H9 (cell line): ENCODE measurements around the gene THBS1. TPM values are rescaled to one million over a fixed set of nuclear protein-coding genes. Genes with fewer than 3 reads are reported as not detected.

ENCODE experiments used
- DNase-seq: peaks from one replicate; pipeline ENCODE4 v3.0.0-alpha.2; 2017
- H2AFZ ChIP-seq: one replicate; pipeline ENCODE4 v1.6.1; 2013; ENCODE audit warnings: mild to moderate bottlenecking, low read length, control low read depth, moderate library complexity
- H2AK5ac ChIP-seq: 2 replicates; pipeline ENCODE4 v1.6.1; 2013; ENCODE audit warnings: low read length, control low read depth, mixed read lengths; ENCODE audit not compliant: insufficient read length
- H2BK120ac ChIP-seq: one replicate; pipeline ENCODE4 v1.6.1; 2013; ENCODE audit warnings: low read depth, mild to moderate bottlenecking, low read length, control low read depth, inconsistent platforms; ENCODE audit not compliant: poor library complexity, severe bottlenecking
- H2BK12ac ChIP-seq: 2 replicates; pipeline ENCODE4 v1.6.1; 2013; ENCODE audit warnings: low read length, control low read depth, mixed read lengths, low read depth; ENCODE audit not compliant: insufficient read length
- H2BK15ac ChIP-seq: 2 replicates; pipeline ENCODE4 v1.6.1; 2013; ENCODE audit warnings: low read depth, low read length, control low read depth
- H2BK20ac ChIP-seq: one replicate; pipeline ENCODE4 v1.6.1; 2013; ENCODE audit warnings: low read depth, mild to moderate bottlenecking, low read length, control low read depth, inconsistent platforms; ENCODE audit not compliant: poor library complexity, severe bottlenecking
- H2BK5ac ChIP-seq: 2 replicates; pipeline ENCODE4 v1.6.1; 2013; ENCODE audit warnings: low read length, control low read depth, mixed read lengths; ENCODE audit not compliant: insufficient read length
- H3K14ac ChIP-seq: 2 replicates; pipeline ENCODE4 v1.6.1; 2013; ENCODE audit warnings: low read length, control low read depth; ENCODE audit not compliant: insufficient read depth
- H3K18ac ChIP-seq: 2 replicates; pipeline ENCODE4 v1.6.1; 2013; ENCODE audit warnings: low read depth, mild to moderate bottlenecking, mixed read lengths, low read length, control low read depth; ENCODE audit not compliant: insufficient read length
- H3K23ac ChIP-seq: 2 replicates; pipeline ENCODE4 v1.6.1; 2013; ENCODE audit warnings: low read length, control low read depth, mixed read lengths, low read depth; ENCODE audit not compliant: insufficient read length
- H3K23me2 ChIP-seq: 2 replicates; pipeline ENCODE4 v1.6.1; 2013; ENCODE audit warnings: low read depth, mild to moderate bottlenecking, mixed read lengths, low read length, control low read depth; ENCODE audit not compliant: insufficient read length, poor library complexity, severe bottlenecking
- H3K27ac ChIP-seq: 2 replicates; pipeline ENCODE4 v1.5.1; 2013; ENCODE audit warnings: low read length, control low read depth, mixed read lengths, low read depth; ENCODE audit not compliant: insufficient read length
- H3K27me3 ChIP-seq: 2 replicates; pipeline ENCODE4 v1.6.1; 2013; ENCODE audit warnings: low read length, control low read depth, inconsistent platforms; ENCODE audit not compliant: insufficient read depth
- H3K4ac ChIP-seq: 2 replicates; pipeline ENCODE4 v1.6.1; 2013; ENCODE audit warnings: low read depth, mild to moderate bottlenecking, control low read depth, inconsistent platforms, low read length, moderate library complexity
- H3K4me1 ChIP-seq: 2 replicates; pipeline ENCODE4 v1.6.1; 2013; ENCODE audit warnings: low read length, control low read depth, inconsistent platforms; ENCODE audit not compliant: insufficient read depth
- H3K4me2 ChIP-seq: 2 replicates; pipeline ENCODE4 v1.6.1; 2013; ENCODE audit warnings: low read length, control low read depth, mixed read lengths; ENCODE audit not compliant: insufficient read length, insufficient read depth
- H3K56ac ChIP-seq: 2 replicates; pipeline ENCODE4 v1.6.1; 2013; ENCODE audit warnings: low read depth, mild to moderate bottlenecking, mixed read lengths, low read length, control low read depth; ENCODE audit not compliant: insufficient read length
- H3K79me1 ChIP-seq: 2 replicates; pipeline ENCODE4 v1.6.1; 2013; ENCODE audit warnings: low read depth, mild to moderate bottlenecking, moderate library complexity, low read length, control low read depth, inconsistent platforms; ENCODE audit not compliant: insufficient read depth, poor library complexity, severe bottlenecking
- H3K79me2 ChIP-seq: 2 replicates; pipeline ENCODE4 v1.6.1; 2013; ENCODE audit warnings: low read length, control low read depth, inconsistent platforms; ENCODE audit not compliant: insufficient read depth
- H3K9ac ChIP-seq: 2 replicates; pipeline ENCODE4 v1.6.1; 2013; ENCODE audit warnings: low read length, control low read depth, mixed read lengths; ENCODE audit not compliant: insufficient read length; ENCODE audit errors: extremely low read depth
- H3K9me3 ChIP-seq: one replicate; pipeline ENCODE4 v1.6.1; 2013; ENCODE audit warnings: low read depth, low read length, inconsistent platforms; ENCODE audit not compliant: control insufficient read depth
- H3T11ph ChIP-seq: one replicate; pipeline ENCODE4 v1.6.1; 2013; ENCODE audit warnings: mild to moderate bottlenecking, low read length, control low read depth, inconsistent platforms
- H4K20me1 ChIP-seq: one replicate; pipeline ENCODE4 v1.6.1; 2013; ENCODE audit not compliant: control insufficient read depth, insufficient read length, insufficient read depth
- H4K5ac ChIP-seq: 2 replicates; pipeline ENCODE4 v1.6.1; 2013; ENCODE audit warnings: low read depth, mild to moderate bottlenecking, mixed read lengths, low read length, control low read depth; ENCODE audit not compliant: insufficient read length
- H4K8ac ChIP-seq: replicated peaks from 2 replicates; pipeline ENCODE4 v1.6.1; 2013; ENCODE audit warnings: low read length, control low read depth, mixed read lengths, low read depth; ENCODE audit not compliant: insufficient read length
- H4K91ac ChIP-seq: 2 replicates; pipeline ENCODE4 v1.6.1; 2013; ENCODE audit warnings: low read depth, mild to moderate bottlenecking, moderate library complexity, mixed read lengths, low read length, control low read depth; ENCODE audit not compliant: insufficient read length
- H3K27ac Mint-ChIP-seq, 3 experiments: 2 replicates in 2 of 3; 3 replicates in 1 of 3; pipeline ENCODE4 v1.8.0; 2020 to 2021; ENCODE audit warnings: mixed read lengths in 3 of 3, mild to moderate bottlenecking in 1 of 3, moderate library complexity in 1 of 3
- H3K27me3 Mint-ChIP-seq: 2 replicates; pipeline ENCODE4 v1.8.0; 2021; ENCODE audit warnings: low read depth, mild to moderate bottlenecking, moderate library complexity, mixed read lengths
- H3K36me3 Mint-ChIP-seq, 3 experiments: 2 replicates in 2 of 3; 3 replicates in 1 of 3; pipeline ENCODE4 v1.8.0; 2020 to 2021; ENCODE audit warnings: low read depth in 3 of 3, mixed read lengths in 3 of 3; ENCODE audit not compliant: insufficient read depth in 1 of 3
- H3K4me1 Mint-ChIP-seq, 2 experiments: 2 replicates each; pipeline ENCODE4 v1.8.0; 2020; ENCODE audit warnings: mixed read lengths in 2 of 2
- H3K4me3 Mint-ChIP-seq, 2 experiments: 2 replicates in 1 of 2; 3 replicates in 1 of 2; pipeline ENCODE4 v1.8.0; 2020 to 2021; ENCODE audit warnings: mild to moderate bottlenecking in 2 of 2, mixed read lengths in 2 of 2, moderate library complexity in 1 of 2
- H3K9me3 Mint-ChIP-seq, 2 experiments: 2 replicates in 1 of 2; 3 replicates in 1 of 2; pipeline ENCODE4 v1.8.0; 2020; ENCODE audit warnings: mild to moderate bottlenecking in 2 of 2, mixed read lengths in 2 of 2, moderate library complexity in 1 of 2
- CTCF ChIP-seq: fragments of 200-600 bp; sonication (generic); conservative IDR thresholded peaks from 3 replicates; pipeline ENCODE4 v1.8.0; 2021; ENCODE audit warnings: antibody characterized with exemption, mild to moderate bottlenecking
- WGBS: extraction: QIAGEN DNeasy Blood & Tissue Kit; methylation state at CpG from one replicate; pipeline ENCODE4 v1.1.7; 2013; ENCODE audit warnings: missing lambda C conversion rate, low lambda C conversion rate, mixed read lengths; ENCODE audit not compliant: insufficient read length; ENCODE audit errors: extremely low coverage; 5-methylcytosine and 5-hydroxymethylcytosine counted together
- total RNA-seq: library from RNA; stranded (reverse); gene quantifications from 2 replicates; pipeline ENCODE4 v1.2.1, GENCODE V29; 2021

Gene THBS1
- total RNA-seq, 1 experiment from 2014 or later: 72.1 TPM

- Histone ChIP-seq H3K27ac (no peak overlapping the region), H3K4ac (no peak overlapping the region), H4K8ac (no peak overlapping the region), H3K79me2 (no peaks in the 10 kb centered on the region), H3K4me1 (no peaks in the 10 kb centered on the region), H3K23me2 (no peaks in the 10 kb centered on the region), H2BK120ac (no peak overlapping the region), H3K4me2 (no peak overlapping the region), H2BK20ac (no peak overlapping the region), H3K9ac (no peak overlapping the region), H2BK5ac (no peak overlapping the region), H3T11ph (no peak overlapping the region), H2AK5ac (no peak overlapping the region), H2BK12ac (no peak overlapping the region), H3K56ac (no peak overlapping the region), H3K23ac (no peak overlapping the region), H3K9me3 (no peaks in the 10 kb centered on the region), H3K18ac (no peak overlapping the region), H2BK15ac (no peak overlapping the region), H4K20me1 (no peaks in the 10 kb centered on the region), H2AFZ (no peak overlapping the region), H3K79me1 (no peaks in the 10 kb centered on the region), H4K5ac (no peak overlapping the region), H3K14ac (no peak overlapping the region), H4K91ac (no peak overlapping the region), H3K27me3 (no peaks in the 10 kb centered on the region)
- Mint-ChIP-seq H3K27ac (no peak overlapping the region), H3K27me3 (no peaks in the 10 kb centered on the region), H3K36me3 (peaks cover 9 to 18% (median 16%) of the 10 kb centered on the region in 3 experiments; a peak in 6 of 7 replicates), H3K4me3 (no peak overlapping the region), H3K9me3 (no peaks in the 10 kb centered on the region), H3K4me1 (peaks cover 5 to 7% of the 10 kb centered on the region in 2 experiments)
- no peak for DNase-seq
- no CpG with 5 or more reads among the region's 2 CpGs for WGBS
- no peak for TF ChIP-seq CTCF
Observed at GRCh38 chr15:39599871-39600270, 19.0 kb downstream of the THBS1 start.
